SHP77 treated with DMSO at 0.1 percent for 48 hours (cell line): ENCODE results near the gene INAFM1.
"Not testable (repeated sequence)": the region's sequence is repeated elsewhere in the genome, so short reads cannot be mapped to it uniquely, and the experiment has no call there.

Experiments
- DNase-seq: peaks from one replicate; lab custom pipeline; 2025; lab: John Stamatoyannopoulos, UW

INAFM1 gene

DNA sequence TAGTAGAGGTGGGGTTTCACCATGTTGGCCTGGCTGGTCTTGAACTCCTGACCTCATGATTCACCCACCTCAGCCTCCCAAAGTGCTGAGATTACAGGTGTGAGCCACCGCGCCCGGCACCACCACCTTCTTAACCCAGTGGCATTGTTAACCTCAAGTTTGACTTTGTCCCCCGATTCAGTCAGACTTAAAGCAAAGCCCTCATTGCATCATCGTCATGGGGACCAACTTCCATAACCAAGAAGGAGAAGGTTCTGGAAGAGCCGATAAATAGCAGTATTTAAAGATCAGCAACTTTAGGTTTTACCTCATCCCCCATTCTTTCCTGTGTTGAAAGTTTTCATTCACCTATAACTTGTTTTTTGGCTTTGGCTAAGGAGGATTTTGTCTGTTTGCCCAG lies 6.7 kb upstream of the INAFM1 start:
- DNase-seq: no peak

GRCh38 chr19:47269596-47269995 lies 5.1 kb upstream of the INAFM1 start:
- no peak for DNase-seq

GRCh38 chr19:47270408-47270807 lies 4.3 kb upstream of the INAFM1 start:
- no peak for DNase-seq

- no peak for DNase-seq
These were observed 2.7 kb upstream of the INAFM1 start for GRCh38 chr19:47271949-47272348.

GRCh38 chr19:47272448-47273312 lies 2.0 kb upstream of the INAFM1 start:
- DNase-seq: no peak

- peak; percentile 54 for DNase-seq
These were observed 1.2 kb upstream of the INAFM1 start for GRCh38 chr19:47273313-47274070.

- DNase-seq: no peak
These were observed 441 bp downstream of the INAFM1 start for GRCh38 chr19:47274891-47275761.

DNA sequence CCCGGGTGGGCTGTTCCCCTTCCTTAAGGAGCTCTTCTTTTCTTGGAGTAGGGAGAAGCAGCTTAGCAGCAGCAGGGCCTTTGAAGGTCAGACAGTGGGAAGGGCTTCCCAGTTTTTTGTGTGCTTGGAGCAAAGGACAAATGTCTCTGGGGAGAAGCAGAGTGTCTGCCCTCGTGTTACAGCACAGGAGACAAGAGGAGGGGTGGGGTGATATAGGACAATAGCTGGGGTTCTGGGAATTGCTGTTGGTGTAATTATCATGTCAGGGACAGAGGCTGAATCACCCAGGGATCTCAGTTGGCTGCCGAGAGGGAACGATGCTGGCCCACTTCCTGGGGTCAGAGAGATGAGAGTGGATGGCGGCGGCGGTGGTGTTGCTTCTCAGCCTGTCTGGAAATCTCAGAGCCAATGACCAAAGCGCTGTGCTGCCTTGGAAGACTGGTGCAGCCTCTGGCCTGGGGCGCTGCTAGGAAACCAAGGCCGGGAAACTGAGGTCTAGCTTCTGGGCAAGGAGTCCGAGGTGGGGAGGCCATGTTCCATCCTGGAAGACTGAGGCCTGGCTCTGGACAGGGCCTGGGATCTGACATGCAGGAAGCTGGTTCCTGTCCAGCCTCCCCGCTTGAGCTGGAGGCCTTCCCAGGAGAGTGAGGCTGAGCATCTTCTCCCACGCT lies 1.2 kb downstream of the INAFM1 start:
- DNase-seq: no peak

DNA sequence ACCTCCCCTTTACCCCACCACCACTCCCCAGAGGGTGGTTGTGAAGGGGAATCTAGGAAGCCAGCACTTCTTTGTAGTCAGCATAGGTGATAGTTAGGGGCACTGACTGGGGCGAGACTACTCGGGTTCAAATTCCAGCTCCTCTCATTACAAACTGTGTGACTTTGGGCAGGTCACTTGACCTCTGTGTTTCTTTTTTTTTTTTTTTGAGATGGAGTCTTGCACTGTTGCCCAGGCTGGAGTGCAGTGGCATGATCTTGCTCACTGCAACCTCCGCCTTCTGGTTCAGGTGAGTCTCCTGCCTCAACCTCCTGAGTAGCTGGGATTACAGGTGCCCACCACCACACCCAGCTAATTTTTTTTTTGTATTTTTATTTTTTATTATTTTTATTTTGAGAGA lies 1.8 kb downstream of the INAFM1 start:
- not testable (repeated sequence) for DNase-seq

- DNase-seq: no peak
These were observed 5.6 kb downstream of the INAFM1 start for GRCh38 chr19:47280183-47280797.

GRCh38 chr19:47283405-47284059 lies 8.8 kb downstream of the INAFM1 start:
- DNase-seq: no peak

DNA sequence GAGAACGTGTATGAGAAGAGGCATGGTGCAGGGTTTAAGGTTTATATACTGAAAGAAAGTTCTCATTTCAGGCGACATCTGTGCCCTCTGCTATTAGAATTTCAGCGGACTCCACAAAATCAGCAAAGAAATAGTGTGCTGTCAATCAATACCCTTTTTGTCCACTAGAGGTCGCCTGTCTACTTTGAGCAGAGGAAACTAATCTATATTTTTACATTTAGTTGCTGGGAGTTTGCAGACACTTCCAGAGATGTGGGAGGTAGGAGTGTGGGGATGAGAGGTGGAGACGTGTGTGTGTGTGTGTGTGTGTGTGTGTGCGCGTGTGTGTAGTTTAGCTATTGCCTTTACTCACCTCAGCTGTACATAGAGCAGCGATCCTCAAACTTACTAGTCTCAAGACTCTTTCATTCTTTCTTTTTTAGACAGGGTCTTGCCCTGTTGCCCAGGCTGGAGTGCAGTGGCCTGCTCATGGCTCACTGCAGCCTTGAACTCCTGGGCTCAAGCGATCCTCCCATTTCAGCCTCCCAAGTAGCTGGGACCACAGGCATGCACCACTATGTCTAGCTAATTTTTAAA lies 9.7 kb downstream of the INAFM1 start:
- DNase-seq: peak; percentile 17

DNA sequence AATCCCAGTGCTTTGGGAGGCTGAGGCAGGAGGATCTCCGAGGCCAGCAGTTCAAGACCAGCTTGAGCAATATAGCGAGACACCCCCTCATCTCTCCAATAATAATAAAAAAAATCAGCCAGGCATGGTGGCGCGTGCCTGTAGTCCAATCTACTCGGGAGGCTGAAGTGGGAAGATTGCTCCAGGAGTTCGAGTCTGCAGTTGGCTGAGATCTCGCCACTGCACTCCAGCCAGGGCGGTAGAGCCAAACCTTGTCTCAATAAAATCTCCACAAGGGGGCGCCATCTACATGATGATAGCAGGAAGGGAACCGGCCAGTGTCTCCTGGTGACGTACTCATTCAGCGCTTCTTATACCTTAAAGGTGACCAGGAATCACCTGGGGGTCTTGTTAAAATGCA lies 21.4 kb downstream of the INAFM1 start:
- peak; percentile 60 for DNase-seq

- DNase-seq: not testable (repeated sequence)
These were observed 26.2 kb downstream of the INAFM1 start for GRCh38 chr19:47300867-47301266.

DNA sequence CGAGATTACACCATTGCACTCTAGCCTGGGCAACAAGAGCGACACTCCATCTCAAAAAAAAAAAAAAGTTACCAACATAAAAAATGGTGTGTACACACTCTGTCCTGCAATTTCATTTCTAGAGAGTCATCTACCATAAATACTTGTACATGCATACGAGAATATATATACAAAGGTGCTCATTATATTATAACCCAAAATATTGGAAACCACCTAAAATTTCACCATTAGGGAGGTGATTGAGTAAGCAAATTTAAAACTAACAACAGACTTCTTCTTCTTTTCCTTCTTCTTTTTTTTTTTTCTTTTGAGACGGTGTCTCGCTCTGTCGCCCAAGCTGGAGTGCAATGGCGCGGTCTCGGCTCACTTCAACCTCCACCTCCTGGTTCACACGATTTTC lies 27.6 kb downstream of the INAFM1 start:
- DNase-seq: no peak

DNA sequence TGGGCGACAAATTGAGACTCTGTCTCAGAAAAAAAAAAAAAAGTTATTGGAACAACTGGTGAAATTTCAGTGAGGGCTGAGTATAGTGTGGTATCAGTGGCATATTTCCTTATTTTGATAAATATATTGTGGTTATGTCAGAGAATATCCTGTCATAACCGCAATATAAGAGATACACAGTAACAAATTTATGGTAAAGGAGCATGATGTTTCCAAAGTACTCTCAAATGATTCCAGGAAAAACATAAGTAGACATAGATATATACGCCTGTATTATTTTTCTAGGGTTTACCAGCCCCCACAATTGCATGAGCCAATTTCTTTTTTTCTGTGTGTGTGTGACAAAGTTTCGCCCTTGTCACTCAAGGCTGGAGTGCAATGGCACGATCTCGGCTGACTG lies 29.3 kb downstream of the INAFM1 start:
- DNase-seq: no peak

- DNase-seq: no peak
These were observed 30.6 kb downstream of the INAFM1 start for GRCh38 chr19:47305309-47305751.

GRCh38 chr19:47306303-47306702 lies 31.6 kb downstream of the INAFM1 start:
- DNase-seq: no peak

DNA sequence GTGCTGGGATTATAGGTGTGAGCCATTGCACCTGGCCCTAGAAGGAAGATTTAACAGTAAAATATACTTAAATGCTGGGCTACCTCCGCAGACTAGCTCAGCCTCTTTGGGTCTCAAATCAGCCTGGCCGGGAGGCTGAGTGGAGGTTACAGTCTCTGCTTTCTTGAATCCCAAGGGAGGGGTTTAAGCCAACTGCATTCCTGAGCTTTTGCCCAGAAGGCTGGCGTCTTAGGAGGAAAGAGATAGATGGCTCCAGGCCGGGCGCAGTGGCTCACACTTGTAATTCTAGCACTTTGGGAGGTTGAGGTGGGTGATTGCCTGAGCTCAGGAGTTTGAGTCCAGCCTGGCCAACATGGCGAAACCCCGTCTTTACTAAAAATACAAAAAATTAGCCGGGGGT lies 34.4 kb downstream of the INAFM1 start:
- DNase-seq: no peak

DNA sequence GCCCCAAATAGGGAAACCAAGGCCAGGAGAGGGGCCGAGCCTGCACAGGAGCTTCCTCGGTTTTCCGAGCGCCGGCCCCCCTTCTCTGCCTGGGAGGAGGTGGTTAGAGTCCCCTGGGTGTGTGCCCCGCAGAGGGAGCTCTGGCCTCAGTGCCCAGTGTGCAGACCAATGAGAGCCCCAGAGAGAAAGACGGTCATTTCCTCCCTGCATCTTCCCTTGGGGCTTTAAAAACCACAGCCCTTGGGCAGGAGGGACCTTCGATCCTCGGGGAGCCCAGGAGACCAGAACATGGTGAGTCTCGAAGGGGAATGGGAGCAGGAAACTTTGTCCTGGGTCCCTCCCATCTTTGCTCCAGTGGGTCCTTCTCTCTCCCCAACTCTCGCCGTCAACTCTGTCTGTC lies 34.9 kb downstream of the INAFM1 start, which contains the start of gene C5AR1:
TSS of gene C5AR1 (plus strand) at position 254 of the 400 bp plus-strand sequence. CDS start at position 289, 35 bp downstream.
- DNase-seq: no peak
